Small intestine (tissue), 7 donors: Measurements from ENCODE around the gene ATMIN. TPM values are rescaled to one million over a fixed set of nuclear protein-coding genes. Genes with fewer than 3 reads are reported as not detected.

ENCODE experiments used
- DNase-seq, 2 donors: peaks; one replicate each; pipeline versions ENCODE4 v3.0.0 to v3.0.0-alpha.2; 2013
- FAIRE-seq: peaks from 2 replicates; lab custom pipeline; 2012; peaks lifted over from hg19 to GRCh38; lab: Jason Lieb, UNC
- H3K27ac ChIP-seq, 3 donors: one replicate each; pipeline ENCODE4 v1.5.1; 2013; ENCODE audit warnings: low read length in 2 of 3, mild to moderate bottlenecking in 2 of 3, control low read depth in 1 of 3, inconsistent platforms in 1 of 3, low read depth in 1 of 3, moderate library complexity in 1 of 3
- H3K27me3 ChIP-seq, 3 donors: one replicate each; pipeline ENCODE4 v1.6.1; 2013; ENCODE audit warnings: low read length in 3 of 3, inconsistent platforms in 1 of 3; ENCODE audit not compliant: control insufficient read depth in 3 of 3, insufficient read depth in 3 of 3
- H3K36me3 ChIP-seq, 3 donors: one replicate each; pipeline ENCODE4 v1.6.1; 2013; ENCODE audit warnings: low read length in 3 of 3, inconsistent platforms in 1 of 3, low read depth in 1 of 3, mild to moderate bottlenecking in 1 of 3, moderate library complexity in 1 of 3; ENCODE audit not compliant: control insufficient read depth in 3 of 3, insufficient read depth in 2 of 3
- H3K4me1 ChIP-seq, 3 donors: one replicate each; pipeline ENCODE4 v1.6.1; 2013; ENCODE audit warnings: low read length in 2 of 3, inconsistent platforms in 1 of 3, low read depth in 1 of 3, mild to moderate bottlenecking in 1 of 3, moderate library complexity in 1 of 3; ENCODE audit not compliant: control insufficient read depth in 3 of 3, insufficient read depth in 2 of 3
- H3K4me3 ChIP-seq, 3 donors: one replicate each; pipeline ENCODE4 v1.5.1; 2013; ENCODE audit warnings: low read length in 3 of 3, control low read depth in 1 of 3, inconsistent platforms in 1 of 3, low read depth in 1 of 3, mild to moderate bottlenecking in 1 of 3, moderate library complexity in 1 of 3
- H3K9me3 ChIP-seq, 2 donors: one replicate each; pipeline ENCODE4 v1.6.1; 2013; ENCODE audit warnings: low read depth in 1 of 2, low read length in 1 of 2; ENCODE audit not compliant: control insufficient read depth in 2 of 2, insufficient read depth in 1 of 2
- WGBS, 3 donors: extraction: QIAGEN DNeasy Blood & Tissue Kit; methylation state at CpG; one replicate each; pipeline ENCODE4 v1.1.7; 2013; 5-methylcytosine and 5-hydroxymethylcytosine counted together
- polyA plus RNA-seq, 4 donors: library from polyadenylated mRNA; stranded (reverse) in 3 of 4; unstranded in 1 of 4; fragments of 200-250 nt in 3 of 4; fragments of 120-200 nt in 1 of 4; gene quantifications; one replicate each; pipeline versions ENCODE4 v1.2.1 to v1.2.3, GENCODE V29; 2013
- donor health status: healthy with polysubstance abuse.
- donor health status: control.
- donor health status: control.
- donor health status: Bipolar disorder and iron deficiency.
- donor health status: healthy.

ATMIN gene
- polyA plus RNA-seq, 4 donors, result 13.5 to 29.6 (median 15.6) TPM

GRCh38 chr16:81061871-81062608 lies 26.4 kb downstream of the ATMIN start:
- no peaks in the 10 kb centered on the region for H3K4me1 ChIP-seq
- peaks cover 0 to 2% (median 0%) of the 10 kb centered on the region in 3 donors for H3K36me3 ChIP-seq
- no peaks in the 10 kb centered on the region for H3K27me3 ChIP-seq
- FAIRE-seq, result no peak
- no peak overlapping the region for H3K27ac ChIP-seq
- WGBS, 3 donors, result 80 to 92% (median 85%) methylated on average over 10 of the region's 10 CpGs
- H3K9me3 ChIP-seq, result no peaks in the 10 kb centered on the region
- H3K4me3 ChIP-seq, result no peak overlapping the region
- no peak for DNase-seq

GRCh38 chr16:81066681-81067080 lies 31.0 kb downstream of the ATMIN start:
- Histone ChIP-seq H3K36me3 (no peaks in the 10 kb centered on the region), H3K4me1 (no peaks in the 10 kb centered on the region), H3K4me3 (no peak overlapping the region), H3K27me3 (no peaks in the 10 kb centered on the region), H3K27ac (no peak overlapping the region), H3K9me3 (no peaks in the 10 kb centered on the region)
- no peak for DNase-seq
- FAIRE-seq, result no peak
- WGBS, 3 donors, result 70 to 71% (median 70%) methylated on average over 4 of the region's 4 CpGs

- FAIRE-seq, result no peak
- H3K27ac ChIP-seq, result no peak overlapping the region
- H3K4me1 ChIP-seq, result no peaks in the 10 kb centered on the region
- H3K36me3 ChIP-seq, result no peaks in the 10 kb centered on the region
- DNase-seq, result no peak
- H3K9me3 ChIP-seq, result no peaks in the 10 kb centered on the region
- no peaks in the 10 kb centered on the region for H3K27me3 ChIP-seq
- WGBS, 3 donors, result 21 to 46% (median 33%) methylated on average over 1 of the region's 1 CpG
- H3K4me3 ChIP-seq, result no peak overlapping the region
Measured at GRCh38 chr16:81067166-81067565, 31.5 kb downstream of the ATMIN start.

- H3K27me3 ChIP-seq, result no peaks in the 10 kb centered on the region
- no peak overlapping the region for H3K4me3 ChIP-seq
- no peaks in the 10 kb centered on the region for H3K36me3 ChIP-seq
- H3K9me3 ChIP-seq, result no peaks in the 10 kb centered on the region
- FAIRE-seq (no peak), DNase-seq (no peak)
- H3K27ac ChIP-seq, result no peak overlapping the region
- H3K4me1 ChIP-seq, result no peaks in the 10 kb centered on the region
- 95 to 98% (median 96%) methylated on average over 4 of the region's 4 CpGs for WGBS, 3 donors
Measured at GRCh38 chr16:81069063-81069462, 33.4 kb downstream of the ATMIN start.

- WGBS, 3 donors, result 72 to 77% (median 74%) methylated on average over 8 of the region's 8 CpGs
- Histone ChIP-seq H3K27ac (no peak overlapping the region), H3K27me3 (no peaks in the 10 kb centered on the region), H3K9me3 (no peaks in the 10 kb centered on the region), H3K4me3 (no peak overlapping the region), H3K36me3 (no peaks in the 10 kb centered on the region), H3K4me1 (no peaks in the 10 kb centered on the region)
- FAIRE-seq (no peak), DNase-seq (no peak)
Measured at GRCh38 chr16:81070979-81071378, 35.3 kb downstream of the ATMIN start.

- Histone ChIP-seq H3K27me3 (no peaks in the 10 kb centered on the region), H3K36me3 (no peaks in the 10 kb centered on the region), H3K4me3 (no peak overlapping the region), H3K4me1 (no peaks in the 10 kb centered on the region), H3K9me3 (no peaks in the 10 kb centered on the region), H3K27ac (no peak overlapping the region)
- FAIRE-seq (no peak), DNase-seq (no peak)
- WGBS, 3 donors, result 73 to 79% (median 73%) methylated on average over 4 of the region's 4 CpGs
Measured at GRCh38 chr16:81071805-81072204, 36.2 kb downstream of the ATMIN start.

GRCh38 chr16:81073560-81074330 lies 38.1 kb downstream of the ATMIN start:
- Histone ChIP-seq H3K4me3 (no peak overlapping the region), H3K36me3 (no peaks in the 10 kb centered on the region), H3K9me3 (no peaks in the 10 kb centered on the region), H3K4me1 (peaks cover 0 to 3% (median 0%) of the 10 kb centered on the region in 3 donors), H3K27me3 (no peaks in the 10 kb centered on the region), H3K27ac (no peak overlapping the region)
- WGBS, 3 donors, result 65 to 73% (median 66%) methylated on average over 5 of the region's 5 CpGs
- no peak for DNase-seq
- FAIRE-seq, result no peak

GRCh38 chr16:81076566-81077075 lies 41.0 kb downstream of the ATMIN start:
- FAIRE-seq, result no peak
- DNase-seq, result peak in 1 of 2 donors; percentile 88
- WGBS, 3 donors, result 0 to 1% (median 0%) methylated on average over 27 of the region's 27 CpGs
- H3K4me1 ChIP-seq, result peaks cover 0 to 3% (median 0%) of the 10 kb centered on the region in 3 donors
- H3K4me3 ChIP-seq, result peak overlapping the region; percentile 65 to 77 (median 70)
- no peaks in the 10 kb centered on the region for H3K9me3 ChIP-seq
- no peaks in the 10 kb centered on the region for H3K36me3 ChIP-seq
- H3K27ac ChIP-seq, result peak overlapping the region; percentile 87 to 97 (median 97)
- no peaks in the 10 kb centered on the region for H3K27me3 ChIP-seq
